ENCODE data around the gene SNUPN. TPM values are rescaled to one million over a fixed set of nuclear protein-coding genes. Genes with fewer than 3 reads are reported as not detected.

Gene SNUPN
- total RNA-seq, result 16.2 TPM

DNA sequence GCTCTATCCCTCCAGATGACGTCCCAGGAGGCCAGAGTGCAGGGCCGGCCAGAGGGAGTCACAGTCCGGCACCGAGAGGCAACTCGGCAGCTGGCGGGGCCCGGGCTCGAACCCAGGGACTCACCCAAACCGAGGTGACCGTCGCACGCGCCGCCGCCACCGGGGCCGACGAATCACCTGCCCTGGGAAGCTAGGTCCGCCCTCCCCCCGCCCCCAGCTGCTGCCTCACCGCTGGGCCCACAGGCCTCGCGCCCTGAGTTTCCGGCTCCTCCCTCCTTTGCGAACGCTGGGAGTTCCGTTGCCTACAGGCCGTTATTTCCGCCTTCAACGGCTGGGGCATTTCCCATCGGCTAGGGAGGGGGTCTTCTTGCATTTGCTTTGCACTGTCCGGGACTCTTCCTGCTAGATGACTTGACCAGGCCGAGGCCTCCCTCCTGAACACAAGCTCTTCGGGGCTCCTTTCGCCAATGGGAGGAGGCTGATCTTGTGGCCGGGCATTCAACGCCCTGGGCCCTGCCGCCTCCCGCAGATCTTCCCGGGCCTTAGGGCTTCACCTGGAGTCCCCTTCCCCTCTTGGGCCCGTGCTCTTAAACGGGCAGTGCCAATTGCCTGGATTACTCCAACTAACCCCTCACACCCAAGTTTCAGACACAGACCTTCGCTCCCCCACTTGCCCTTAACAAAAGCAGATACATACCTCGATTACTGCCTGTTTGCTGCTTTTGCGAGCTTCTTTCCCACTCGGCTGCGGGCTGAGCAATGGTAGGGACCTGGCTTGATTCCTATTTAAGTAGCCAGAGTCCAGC lies at the start of gene SNUPN:
Gene SNUPN (minus strand): TSS at position 184 of the 806 bp plus-strand sequence. CDS start 4,674 bp downstream, outside the sequence.
- peak; percentile 84 to 98 (median 98) for DNase-seq (ENCODE audit: low read depth in 2 of 3, low spot score in 2 of 3)

DNA sequence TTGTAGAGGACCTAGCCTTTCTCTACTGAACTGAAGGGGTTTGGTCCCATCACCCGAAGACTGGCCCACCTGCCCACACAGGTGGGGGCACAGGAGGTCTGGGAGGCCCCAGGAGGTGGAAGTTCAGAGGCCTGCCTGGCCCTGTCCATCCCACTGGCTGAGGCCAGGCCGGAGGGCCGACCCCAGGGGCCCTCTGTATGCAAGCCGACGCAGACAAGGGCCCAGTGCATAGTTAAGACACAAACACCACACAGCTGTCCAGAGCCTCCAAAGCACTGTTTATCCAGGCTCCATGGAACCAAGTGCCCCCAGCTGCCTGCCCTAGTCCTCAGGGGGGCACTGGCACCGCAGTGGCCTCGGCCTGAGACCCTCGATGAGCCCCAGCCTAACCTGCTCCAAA lies 48.8 kb upstream of the SNUPN start:
- no peak for DNase-seq (ENCODE audit: low read depth in 2 of 3, low spot score in 2 of 3)

DNA sequence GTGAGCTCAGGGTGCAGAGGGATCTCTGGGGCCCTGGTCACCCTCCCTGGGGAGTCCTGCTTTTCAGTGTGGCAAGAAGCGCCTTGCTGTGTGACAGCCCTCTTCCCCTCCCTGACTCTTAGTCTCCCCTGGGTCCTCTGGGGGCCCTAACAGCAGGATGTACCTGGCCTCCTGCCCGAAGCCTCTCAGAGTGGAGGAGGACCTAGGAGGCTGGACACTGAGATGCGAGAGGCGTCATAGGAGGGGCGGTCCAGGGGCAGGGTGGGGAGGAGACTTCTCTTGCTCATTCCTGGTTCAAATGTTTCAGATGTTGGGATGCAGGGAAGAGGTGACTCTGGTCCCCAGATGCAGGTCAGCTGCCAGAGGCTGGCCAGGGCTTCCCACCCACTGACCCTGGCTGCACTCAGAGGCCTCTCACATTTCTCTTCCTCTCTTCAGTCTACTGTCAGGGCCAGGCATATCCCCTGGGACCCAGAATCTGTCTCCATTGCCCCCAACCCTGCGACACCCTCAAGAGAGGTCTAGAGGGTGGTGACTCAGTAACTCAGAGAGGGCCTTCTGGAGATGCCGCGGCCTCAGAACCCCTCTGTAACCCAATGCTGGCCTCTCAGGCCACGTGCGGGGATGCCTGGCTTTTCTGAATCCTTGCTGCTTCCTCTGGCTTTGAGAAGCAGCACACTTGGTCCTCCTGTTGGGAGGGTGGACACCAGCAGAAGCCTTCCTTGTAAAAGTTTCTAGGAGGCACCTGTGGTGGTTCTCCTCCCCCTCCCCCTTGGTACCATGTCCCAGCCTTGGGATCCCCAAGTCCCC lies 48.1 kb upstream of the SNUPN start:
- DNase-seq (ENCODE audit: low read depth in 2 of 3, low spot score in 2 of 3), result no peak

DNA sequence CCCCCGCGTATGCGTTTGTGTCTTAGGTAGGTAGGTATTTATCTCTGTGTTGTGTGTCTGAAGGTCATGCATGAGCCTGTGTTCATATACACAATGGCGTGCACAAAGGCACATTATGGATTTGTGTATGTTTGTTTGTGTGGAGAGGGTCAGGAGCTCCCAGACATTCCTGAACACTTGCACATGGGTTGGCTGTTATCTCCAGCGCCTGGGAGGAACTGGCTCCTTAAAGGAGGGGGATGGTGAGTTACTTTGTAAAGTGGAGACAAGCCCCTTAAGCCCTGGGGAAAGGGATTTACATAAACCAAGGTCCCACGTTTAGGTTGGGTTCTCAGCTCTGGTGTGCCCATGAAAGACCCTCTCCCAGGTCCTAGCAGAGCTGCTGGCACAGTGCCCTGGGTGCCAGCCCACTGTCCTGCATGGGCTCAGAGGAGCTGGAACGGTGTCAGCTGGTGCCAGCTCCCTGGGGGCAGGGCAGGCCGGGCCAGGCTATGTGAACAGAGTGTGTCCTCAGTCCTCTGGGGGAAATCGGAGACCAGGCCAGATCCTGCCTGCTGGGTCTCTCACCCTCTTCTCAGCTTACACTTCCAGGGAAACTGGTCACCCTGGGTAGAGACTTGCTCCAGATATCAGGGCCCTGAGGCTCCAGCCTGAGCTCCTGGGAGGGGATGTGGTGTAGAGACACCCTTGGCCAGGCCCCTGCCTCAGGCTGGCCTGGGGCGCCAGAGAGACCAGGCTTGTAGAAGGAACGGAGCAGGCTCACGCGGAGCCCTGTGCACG lies 47.3 kb upstream of the SNUPN start:
- DNase-seq (ENCODE audit: low read depth in 2 of 3, low spot score in 2 of 3), result no peak

DNA sequence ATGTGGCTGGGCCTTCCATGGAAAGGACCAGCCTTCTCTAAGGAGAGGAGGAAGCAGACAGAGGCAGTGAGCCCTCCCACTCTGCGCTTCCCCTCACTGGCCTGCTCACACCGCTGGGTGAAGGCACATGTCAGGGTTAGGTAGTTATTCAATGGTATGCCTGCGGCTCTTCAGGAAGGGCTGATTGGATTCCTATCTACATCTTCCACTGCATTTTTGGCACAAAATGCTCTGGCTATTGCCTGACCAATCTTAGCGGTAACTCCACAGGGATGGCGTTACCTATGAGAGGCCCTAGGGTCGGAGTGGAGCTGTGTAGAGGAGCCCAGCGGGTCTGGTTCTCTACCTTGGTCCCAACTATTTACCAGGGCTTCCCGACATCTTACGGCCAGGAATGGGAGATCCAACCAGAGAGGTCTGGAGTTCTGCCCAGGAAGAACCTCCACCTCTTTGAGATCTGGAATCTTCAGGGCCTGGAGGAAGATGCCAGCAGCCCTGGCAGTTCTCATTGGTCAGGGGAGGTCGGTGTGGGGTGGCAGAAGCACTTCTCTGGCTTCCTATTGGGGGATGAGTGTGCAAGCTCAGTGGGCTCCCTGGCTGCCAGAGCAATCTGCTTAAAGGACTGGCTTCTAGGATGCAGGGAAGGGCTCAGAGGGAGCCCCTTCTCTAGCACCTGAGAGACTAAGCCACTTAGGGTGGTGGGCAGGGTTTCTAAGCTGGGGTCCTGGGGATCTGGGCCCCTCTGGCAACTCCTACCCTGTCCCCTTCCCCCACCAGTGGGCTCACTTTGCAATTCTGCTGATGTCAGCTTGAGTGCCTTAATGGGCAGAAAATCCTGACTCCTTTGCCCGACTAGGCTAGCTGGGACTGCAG lies 46.4 kb upstream of the SNUPN start:
- DNase-seq (ENCODE audit: low read depth in 2 of 3, low spot score in 2 of 3), result no peak

DNA sequence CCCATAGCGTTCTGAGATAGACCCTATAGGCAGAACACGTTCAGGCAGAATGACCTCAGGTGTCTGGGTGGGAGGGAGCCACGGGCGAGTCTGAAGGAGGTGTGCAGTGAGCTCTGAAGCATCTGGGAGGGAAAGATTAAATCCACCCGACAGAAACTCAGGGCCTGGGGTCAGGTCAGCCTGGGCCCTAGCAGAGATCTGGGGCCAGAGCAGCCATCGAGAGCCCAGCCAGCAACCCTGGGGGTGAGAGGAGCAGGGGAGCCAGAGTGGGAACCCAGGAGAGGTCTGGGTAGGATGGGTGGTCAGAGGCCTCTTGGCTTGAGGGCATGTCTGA lies 44.3 kb upstream of the SNUPN start:
- no peak for DNase-seq (ENCODE audit: low read depth in 2 of 3, low spot score in 2 of 3)

DNA sequence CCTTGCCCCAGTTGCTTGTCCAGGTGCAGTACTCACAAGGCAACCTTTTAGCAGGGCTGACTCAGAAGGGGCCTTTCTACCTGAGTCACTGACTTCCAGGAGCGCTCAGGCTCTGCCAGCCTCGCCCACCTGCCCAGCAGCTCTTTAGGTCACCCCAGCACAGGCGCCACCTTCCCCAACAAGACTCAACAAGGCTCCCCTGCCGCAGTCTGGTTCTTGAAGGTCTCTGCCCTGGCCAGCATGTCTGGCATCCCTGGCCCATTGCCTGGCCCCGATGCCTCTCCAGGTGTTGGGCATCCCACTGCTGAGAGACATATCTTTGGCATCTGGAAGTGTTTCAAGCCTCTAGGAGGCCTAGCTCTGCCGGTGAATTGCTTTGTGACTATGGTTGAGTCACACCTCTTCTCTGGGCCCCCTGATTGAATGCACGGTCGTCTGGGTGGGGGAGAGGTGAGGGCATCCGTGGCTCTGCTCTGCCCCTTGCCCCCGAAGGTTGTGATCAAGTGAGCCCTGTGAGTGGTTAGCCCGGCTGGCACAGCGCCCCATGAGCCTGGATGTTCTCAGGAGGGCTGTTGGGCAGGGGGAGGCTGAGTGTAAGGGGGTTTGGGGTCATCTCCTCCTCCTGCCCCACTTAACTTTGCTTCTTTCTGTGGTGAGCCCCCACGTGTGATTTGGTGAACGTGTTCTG lies 43.8 kb upstream of the SNUPN start:
- no peak for DNase-seq (ENCODE audit: low read depth in 2 of 3, low spot score in 2 of 3)

DNA sequence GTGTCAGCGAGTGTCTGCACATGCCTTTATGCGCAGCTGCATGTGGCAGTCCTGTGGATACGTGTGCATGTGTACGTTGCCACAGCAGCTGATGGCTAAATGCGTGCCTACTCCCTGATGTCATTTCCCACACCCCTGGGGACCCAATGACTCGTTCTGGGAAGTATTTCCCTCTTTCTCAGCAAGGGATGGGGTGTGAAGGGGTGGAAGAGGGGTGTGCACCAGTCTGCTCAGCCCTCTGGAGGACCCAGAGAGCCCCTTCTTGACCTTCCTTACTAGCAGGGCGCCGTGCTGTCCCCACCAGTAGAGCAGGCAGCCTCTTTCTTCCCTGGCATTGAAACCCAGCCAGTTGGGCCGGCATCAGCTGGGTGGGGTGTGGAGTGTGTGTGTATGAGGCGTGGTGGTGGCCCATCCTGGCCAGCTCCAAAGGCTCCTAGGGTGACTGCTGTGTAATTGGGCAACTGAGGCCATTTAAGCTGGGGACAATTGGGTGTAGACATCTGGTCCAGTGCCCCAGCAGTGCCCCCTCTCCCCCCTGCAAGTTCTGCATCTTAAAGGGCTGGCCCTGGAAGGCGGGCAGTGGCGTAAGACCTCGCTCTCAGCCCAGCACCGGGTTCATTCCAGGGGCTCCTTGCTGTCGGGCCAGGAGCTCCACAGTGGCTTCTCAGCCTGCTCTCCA lies 41.4 kb upstream of the SNUPN start:
- DNase-seq (ENCODE audit: low read depth in 2 of 3, low spot score in 2 of 3), result no peak

DNA sequence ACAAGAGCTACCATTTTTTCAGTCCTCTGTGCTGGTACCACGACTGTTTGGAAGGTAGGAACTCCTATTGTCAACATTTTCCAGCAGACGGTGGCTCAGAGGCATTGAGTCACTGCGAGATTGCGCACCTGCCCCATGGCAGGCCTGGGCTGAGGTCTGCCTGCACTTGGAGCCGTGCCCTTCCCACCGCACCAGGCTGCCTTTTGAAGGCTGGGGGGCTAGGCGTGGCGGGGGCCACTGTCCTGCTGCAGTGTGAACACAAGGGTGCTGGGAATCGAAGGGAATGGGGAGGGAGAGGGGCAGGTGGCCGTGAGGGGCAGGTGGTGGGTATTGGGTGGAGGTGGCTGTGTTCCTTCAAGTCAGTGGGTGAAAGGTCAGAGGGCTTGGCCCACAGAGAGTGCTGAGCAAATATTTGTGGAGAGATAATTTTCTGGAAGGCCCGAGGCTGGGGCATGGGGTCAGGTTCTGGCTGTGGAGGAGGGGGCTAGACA lies 38.5 kb upstream of the SNUPN start:
- DNase-seq (ENCODE audit: low read depth in 2 of 3, low spot score in 2 of 3), result no peak

DNA sequence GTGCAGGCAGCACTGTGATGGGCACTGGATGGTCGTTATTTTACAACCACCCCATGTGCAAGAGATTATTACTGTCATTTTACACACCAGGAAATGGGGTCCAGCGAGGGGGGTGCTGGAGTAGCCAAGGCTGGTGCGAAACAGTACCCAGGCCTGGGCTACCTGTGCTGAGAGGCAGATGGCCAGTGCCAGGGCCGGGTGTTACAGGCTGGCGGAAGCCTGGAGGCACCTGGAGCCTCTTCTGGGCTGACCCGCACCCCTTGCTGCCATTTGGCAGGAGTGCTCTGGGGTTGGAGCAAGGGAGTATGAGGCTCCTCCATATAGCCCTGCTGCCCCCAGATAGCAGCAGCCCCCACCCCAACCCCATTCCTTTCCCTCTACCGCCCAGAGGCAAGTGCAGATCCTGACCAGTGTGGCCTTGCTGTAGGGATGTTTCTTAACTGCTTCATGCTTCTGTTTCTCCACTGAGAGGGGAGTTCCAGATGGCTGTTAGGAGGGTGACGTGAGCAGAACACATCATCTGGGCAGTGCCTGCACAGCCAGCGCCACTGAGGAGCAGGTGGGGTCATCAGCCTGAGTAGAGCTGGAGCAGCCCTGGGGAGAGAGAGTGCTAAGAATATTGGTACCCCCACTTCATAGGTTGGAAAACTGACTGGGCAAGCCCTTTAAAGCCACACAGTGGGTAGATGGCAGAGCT lies 37.4 kb upstream of the SNUPN start:
- no peak for DNase-seq (ENCODE audit: low read depth in 2 of 3, low spot score in 2 of 3)

DNA sequence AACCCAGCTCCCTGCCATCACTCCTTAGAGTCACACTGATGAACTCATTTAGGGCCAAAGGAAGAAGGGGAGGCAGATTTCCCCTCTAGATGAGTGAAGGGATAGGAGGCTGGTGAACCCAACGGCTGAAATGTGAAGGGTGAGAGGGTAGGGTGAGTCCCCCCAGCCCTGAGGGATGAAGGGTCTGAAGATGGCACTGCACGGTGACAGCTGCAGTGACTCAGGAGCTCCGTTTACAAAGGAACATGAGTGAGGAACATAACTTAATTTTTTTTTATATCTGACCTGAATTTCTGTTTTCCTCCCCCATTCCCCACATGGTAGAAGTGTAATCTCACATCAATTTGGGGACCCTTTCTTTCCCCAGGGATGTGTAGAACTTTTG lies 36.2 kb upstream of the SNUPN start:
- no peak for DNase-seq (ENCODE audit: low read depth in 2 of 3, low spot score in 2 of 3)

DNA sequence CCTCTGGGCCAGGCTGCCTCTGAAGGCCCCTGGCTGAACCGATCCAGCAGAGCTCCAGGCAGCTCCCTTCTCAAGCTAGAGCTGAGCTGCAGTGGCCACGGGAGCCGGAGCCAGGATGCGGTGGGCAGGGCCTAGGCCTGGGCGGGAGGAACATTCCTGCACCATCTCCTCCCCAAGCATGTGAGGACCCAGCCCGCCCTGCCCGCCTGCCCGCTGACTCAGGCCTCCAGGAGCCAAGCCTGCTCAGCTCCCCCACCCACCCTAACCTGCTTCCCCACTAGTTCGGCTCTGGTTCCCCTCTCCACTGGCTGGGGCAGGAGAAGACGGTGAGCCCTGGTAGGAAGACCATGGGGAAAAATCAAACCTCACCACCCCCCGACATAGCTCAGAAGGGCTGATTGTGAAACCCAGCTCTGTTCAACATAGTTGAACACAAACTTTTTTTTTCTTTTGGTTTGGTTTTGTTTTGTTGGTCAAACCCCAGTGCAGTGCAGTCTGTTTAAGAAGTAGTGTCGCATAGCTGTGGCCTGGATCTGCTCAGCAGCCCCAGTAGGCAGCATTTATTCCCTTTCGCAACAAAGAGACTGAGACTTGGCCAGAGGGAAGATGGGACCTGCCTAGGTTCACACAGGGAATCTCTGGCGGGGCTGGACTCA lies 35.7 kb upstream of the SNUPN start:
- DNase-seq (ENCODE audit: low read depth in 2 of 3, low spot score in 2 of 3), result no peak

DNA sequence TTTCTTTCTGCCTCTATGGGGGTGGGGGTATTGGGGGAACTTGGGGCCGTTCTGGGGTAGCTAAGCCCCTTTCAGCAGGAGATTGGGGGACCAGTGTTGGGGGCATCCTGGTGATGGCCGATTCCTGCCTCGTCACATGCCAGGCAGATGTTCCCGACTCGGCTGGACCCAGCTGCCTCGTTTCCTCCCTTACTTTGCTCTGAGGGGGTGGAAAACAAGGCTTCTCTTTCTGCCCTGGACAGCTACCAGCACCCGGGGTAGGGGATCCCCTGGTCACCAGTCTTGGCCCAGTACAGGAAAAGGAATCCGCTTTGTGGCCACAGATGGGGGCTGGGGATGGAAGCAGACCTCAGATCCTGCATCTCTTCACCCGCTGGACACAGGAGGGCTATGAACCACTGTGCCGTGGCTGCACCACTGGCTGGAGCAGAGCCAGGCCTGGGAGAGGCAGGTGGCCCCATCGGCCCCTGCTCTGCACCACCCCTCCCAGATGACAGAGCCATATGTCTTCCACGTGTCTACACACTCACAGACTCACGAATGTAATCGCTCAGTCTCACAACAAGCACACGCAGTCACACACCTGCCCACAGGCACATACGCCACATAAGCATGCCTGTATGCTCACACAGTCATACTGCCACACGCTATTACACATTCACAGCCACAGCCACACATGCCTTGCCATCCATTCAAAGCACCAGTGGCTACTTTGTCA lies 34.6 kb upstream of the SNUPN start:
- no peak for DNase-seq (ENCODE audit: low read depth in 2 of 3, low spot score in 2 of 3)

DNA sequence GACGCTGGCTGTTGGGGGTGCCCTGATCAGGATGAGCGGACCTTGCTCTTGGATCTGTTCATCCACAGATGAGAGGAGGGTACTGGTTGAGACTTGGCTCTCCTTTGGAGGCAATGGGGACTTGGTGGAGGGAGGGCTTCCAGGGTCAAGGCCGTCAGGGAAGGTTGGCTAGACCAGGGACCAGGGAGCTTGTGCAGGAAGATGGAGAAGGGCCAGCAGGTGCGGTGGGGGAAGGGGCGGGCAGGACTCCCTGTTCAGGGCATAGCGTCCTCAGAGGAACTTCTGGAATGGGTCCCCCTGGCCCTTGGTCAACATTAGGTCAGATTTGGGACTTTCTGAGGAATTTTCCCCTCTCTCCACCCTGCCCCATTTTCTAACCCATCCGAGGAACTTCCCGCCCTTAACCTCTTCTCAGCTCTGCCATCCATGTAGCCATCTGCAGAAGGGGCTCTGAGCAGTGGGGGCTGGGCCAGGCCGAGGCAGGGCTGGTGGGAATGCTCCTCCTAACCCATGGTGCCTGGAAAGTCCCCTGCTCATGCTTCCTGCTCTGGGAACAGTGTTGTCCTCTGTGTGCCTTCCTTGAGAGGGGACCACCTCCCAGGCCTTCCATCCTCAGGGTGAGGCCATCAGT lies 33.7 kb upstream of the SNUPN start:
- DNase-seq (ENCODE audit: low read depth in 2 of 3, low spot score in 2 of 3), result no peak

DNA sequence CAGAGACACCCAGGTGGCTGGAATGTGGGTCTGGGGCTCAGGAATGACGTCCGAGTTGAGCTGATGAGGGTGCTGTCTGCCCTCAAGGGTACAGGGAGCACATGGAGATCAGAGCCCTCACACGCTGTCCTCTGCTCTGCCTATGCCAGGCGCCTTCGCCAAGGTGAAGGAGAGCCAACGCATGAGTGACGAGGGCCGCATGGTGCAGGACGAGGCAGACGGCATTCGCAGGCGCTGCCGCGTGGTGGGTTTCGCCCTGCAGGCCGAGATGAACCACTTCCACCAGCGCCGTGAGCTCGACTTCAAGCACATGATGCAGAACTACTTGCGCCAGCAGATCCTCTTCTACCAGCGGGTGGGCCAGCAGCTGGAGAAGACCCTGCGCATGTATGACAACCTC lies 31.3 kb upstream of the SNUPN start:
- no peak for DNase-seq (ENCODE audit: low read depth in 2 of 3, low spot score in 2 of 3)

DNA sequence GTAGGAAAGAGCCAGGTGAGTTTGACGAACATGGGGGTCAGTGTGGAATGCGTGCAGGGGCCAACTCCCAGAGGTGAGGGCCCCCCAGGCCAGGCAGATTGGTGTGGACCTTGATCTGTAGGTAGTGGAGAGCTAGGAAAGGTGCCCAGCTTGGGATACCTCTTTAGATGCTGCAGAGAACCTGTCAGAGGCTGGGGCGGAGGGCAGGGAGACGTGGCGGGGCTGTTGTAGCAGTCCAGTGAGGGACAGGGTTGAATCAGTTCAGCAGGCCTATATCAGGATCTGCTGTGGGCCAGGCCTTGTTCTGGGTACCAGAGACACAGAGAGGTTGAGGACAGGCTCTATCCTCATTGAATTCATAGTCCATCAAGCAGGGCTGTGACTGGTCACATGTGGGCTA lies 30.8 kb upstream of the SNUPN start:
- no peak for DNase-seq (ENCODE audit: low read depth in 2 of 3, low spot score in 2 of 3)

DNA sequence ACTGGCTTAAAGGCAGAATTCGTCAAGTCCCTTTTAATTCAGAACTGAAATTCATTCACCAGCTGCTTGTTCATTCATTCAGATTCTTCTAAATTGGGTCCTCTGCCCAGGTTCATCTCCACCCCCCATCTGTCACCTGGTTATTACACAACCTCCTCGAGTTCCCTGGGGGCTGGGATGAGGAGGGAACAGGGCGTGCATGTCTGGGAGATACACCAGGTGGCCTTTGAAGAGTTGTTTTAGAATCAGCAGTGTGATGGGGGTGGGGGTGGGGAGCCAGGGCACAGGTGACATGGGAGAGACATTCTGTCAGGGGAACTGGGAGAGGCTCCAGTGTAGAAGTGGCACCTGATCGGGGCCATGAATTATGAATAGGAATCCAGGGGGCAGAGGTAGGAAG lies 30.4 kb upstream of the SNUPN start:
- DNase-seq (ENCODE audit: low read depth in 2 of 3, low spot score in 2 of 3), result no peak

All from hematopoietic multipotent progenitor cell (in vitro differentiated cells).